HL-60 (cell line): ENCODE measurements around the gene RCC2.

Source experiments
- GABPA ChIP-seq: IDR thresholded peaks from 2 replicates; pipeline ENCODE4 v1.6.1; 2012; ENCODE audit warnings: low read depth
- POLR2AphosphoS5 ChIP-seq: IDR thresholded peaks from 2 replicates; pipeline ENCODE4 v1.6.1; 2012; ENCODE audit warnings: low read depth
- REST ChIP-seq: IDR thresholded peaks from 2 replicates; pipeline ENCODE4 v1.6.1; 2012; ENCODE audit warnings: low read depth; ENCODE audit not compliant: insufficient replicate concordance
- SPI1 ChIP-seq: IDR thresholded peaks from 2 replicates; pipeline ENCODE4 v1.6.1; 2012; ENCODE audit warnings: low read depth, mild to moderate bottlenecking, borderline replicate concordance
- TF ChIP-seq, protein P1 (sequence below): IDR thresholded peaks from one replicate; pipeline ENCODE4 v1.5.1; 2011; ENCODE audit warnings: low read length, control low read depth, inconsistent platforms; ENCODE audit not compliant: insufficient read depth

GRCh38 chr1:17393230-17393629 lies 46.2 kb downstream of the RCC2 start:
- TF ChIP-seq, protein P1, sequence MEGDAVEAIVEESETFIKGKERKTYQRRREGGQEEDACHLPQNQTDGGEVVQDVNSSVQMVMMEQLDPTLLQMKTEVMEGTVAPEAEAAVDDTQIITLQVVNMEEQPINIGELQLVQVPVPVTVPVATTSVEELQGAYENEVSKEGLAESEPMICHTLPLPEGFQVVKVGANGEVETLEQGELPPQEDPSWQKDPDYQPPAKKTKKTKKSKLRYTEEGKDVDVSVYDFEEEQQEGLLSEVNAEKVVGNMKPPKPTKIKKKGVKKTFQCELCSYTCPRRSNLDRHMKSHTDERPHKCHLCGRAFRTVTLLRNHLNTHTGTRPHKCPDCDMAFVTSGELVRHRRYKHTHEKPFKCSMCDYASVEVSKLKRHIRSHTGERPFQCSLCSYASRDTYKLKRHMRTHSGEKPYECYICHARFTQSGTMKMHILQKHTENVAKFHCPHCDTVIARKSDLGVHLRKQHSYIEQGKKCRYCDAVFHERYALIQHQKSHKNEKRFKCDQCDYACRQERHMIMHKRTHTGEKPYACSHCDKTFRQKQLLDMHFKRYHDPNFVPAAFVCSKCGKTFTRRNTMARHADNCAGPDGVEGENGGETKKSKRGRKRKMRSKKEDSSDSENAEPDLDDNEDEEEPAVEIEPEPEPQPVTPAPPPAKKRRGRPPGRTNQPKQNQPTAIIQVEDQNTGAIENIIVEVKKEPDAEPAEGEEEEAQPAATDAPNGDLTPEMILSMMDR = no peak
- TF ChIP-seq REST (no peak), POLR2AphosphoS5 (no peak), GABPA (no peak), SPI1 (no peak)
